ENCODE data around the gene CELF5. TPM values are rescaled to one million over a fixed set of nuclear protein-coding genes. Genes with fewer than 3 reads are reported as not detected.
A peak's percentile ranks its signal among the peaks of the same experiment; 100 is the strongest.

CELF5 gene
- total RNA-seq, 2 experiments from 2014 or later, result 0.13 TPM; not detected in 1

GRCh38 chr19:3245050-3245449 lies 20.6 kb downstream of the CELF5 start:
- CTCF ChIA-PET (ENCODE audit: unreplicated experiment), result no interaction called here
- intact Hi-C loops (cut with micrococcal nuclease; ENCODE audit: unreplicated experiment), result no loop called here
- H3K4me2 ChIP-seq (ENCODE audit: low read length), result no peak overlapping the region
- no peak for TF ChIP-seq EZH2phosphoT487 (IDR thresholded peaks at IDR 0.05; ENCODE audit: borderline replicate concordance, low read depth, low read length)
- H3K9me2 ChIP-seq (ENCODE audit: insufficient read depth, low read length), result no peaks in the 10 kb centered on the region
- H3K4me3 ChIP-seq (ENCODE audit: low read depth, low read length, poor library complexity, severe bottlenecking), result no peak overlapping the region
- H3K79me2 ChIP-seq (ENCODE audit: insufficient read depth, low read depth, low read length), result no peaks in the 10 kb centered on the region
- no peak overlapping the region for H2AFZ ChIP-seq (ENCODE audit: low read length)
- POLR2A ChIA-PET, result no interaction called here
- no peaks in the 10 kb centered on the region for H3K9me3 ChIP-seq (ENCODE audit: low read length)
- DNase-seq (ENCODE audit: low spot score), result no peak
- H3K36me3 ChIP-seq (ENCODE audit: insufficient read depth, low read length), result no peaks in the 10 kb centered on the region
- H3K27ac ChIP-seq (ENCODE audit: low read depth, low read length, poor library complexity, severe bottlenecking), result no peak overlapping the region
- no peaks in the 10 kb centered on the region for H4K20me1 ChIP-seq (ENCODE audit: insufficient read depth, low read length)
- BruUV-seq (replicated peaks), result no TSS peak
- no peaks in the 10 kb centered on the region for H3K4me1 ChIP-seq (ENCODE audit: insufficient read depth, low read length, poor library complexity, severe bottlenecking)

- DNase-seq (ENCODE audit: low spot score), result no peak
- ChIA-PET CTCF (ENCODE audit: unreplicated experiment) (no interaction called here), POLR2A (no interaction called here)
- H3K79me2 ChIP-seq (ENCODE audit: insufficient read depth, low read depth, low read length), result no peaks in the 10 kb centered on the region
- H3K4me2 ChIP-seq (ENCODE audit: low read length), result no peak overlapping the region
- intact Hi-C loops (cut with micrococcal nuclease; ENCODE audit: unreplicated experiment), result no loop called here
- H3K4me1 ChIP-seq (ENCODE audit: insufficient read depth, low read length, poor library complexity, severe bottlenecking), result no peaks in the 10 kb centered on the region
- no peak overlapping the region for H3K4me3 ChIP-seq (ENCODE audit: low read depth, low read length, poor library complexity, severe bottlenecking)
- no TSS peak for BruUV-seq (replicated peaks)
- no peak overlapping the region for H3K27ac ChIP-seq (ENCODE audit: low read depth, low read length, poor library complexity, severe bottlenecking)
- H3K9me2 ChIP-seq (ENCODE audit: insufficient read depth, low read length), result no peaks in the 10 kb centered on the region
- no peaks in the 10 kb centered on the region for H3K9me3 ChIP-seq (ENCODE audit: low read length)
- H3K36me3 ChIP-seq (ENCODE audit: insufficient read depth, low read length), result no peaks in the 10 kb centered on the region
- TF ChIP-seq EZH2phosphoT487 (IDR thresholded peaks at IDR 0.05; ENCODE audit: borderline replicate concordance, low read depth, low read length) (no peak), CTCF (conservative IDR thresholded peaks at IDR 0.05; ENCODE audit: low read length) (no peak)
- no peak overlapping the region for H2AFZ ChIP-seq (ENCODE audit: low read length)
- H4K20me1 ChIP-seq (ENCODE audit: insufficient read depth, low read length), result no peaks in the 10 kb centered on the region
These were observed 24.4 kb downstream of the CELF5 start for GRCh38 chr19:3248728-3249326.

GRCh38 chr19:3249408-3249807 lies 24.9 kb downstream of the CELF5 start:
- Histone ChIP-seq H3K4me2 (ENCODE audit: low read length) (no peak overlapping the region), H3K27ac (ENCODE audit: low read depth, low read length, poor library complexity, severe bottlenecking) (no peak overlapping the region), H2AFZ (ENCODE audit: low read length) (no peak overlapping the region), H4K20me1 (ENCODE audit: insufficient read depth, low read length) (no peaks in the 10 kb centered on the region), H3K4me3 (ENCODE audit: low read depth, low read length, poor library complexity, severe bottlenecking) (no peak overlapping the region), H3K36me3 (ENCODE audit: insufficient read depth, low read length) (no peaks in the 10 kb centered on the region), H3K4me1 (ENCODE audit: insufficient read depth, low read length, poor library complexity, severe bottlenecking) (no peaks in the 10 kb centered on the region), H3K9me2 (ENCODE audit: insufficient read depth, low read length) (no peaks in the 10 kb centered on the region), H3K9me3 (ENCODE audit: low read length) (no peaks in the 10 kb centered on the region), H3K79me2 (ENCODE audit: insufficient read depth, low read depth, low read length) (no peaks in the 10 kb centered on the region)
- intact Hi-C loops (cut with micrococcal nuclease; ENCODE audit: unreplicated experiment), result no loop called here
- ChIA-PET POLR2A (no interaction called here), CTCF (ENCODE audit: unreplicated experiment) (no interaction called here)
- TF ChIP-seq EZH2phosphoT487 (IDR thresholded peaks at IDR 0.05; ENCODE audit: borderline replicate concordance, low read depth, low read length), result no peak
- TF ChIP-seq CTCF (conservative IDR thresholded peaks at IDR 0.05; ENCODE audit: low read length), result no peak
- BruUV-seq (replicated peaks), result no TSS peak
- DNase-seq (ENCODE audit: low spot score), result peak; percentile 37

Data from OCI-LY7 (cell line).